ENCODE data around the gene ZBED1. TPM values are rescaled to one million over a fixed set of nuclear protein-coding genes. Genes with fewer than 3 reads are reported as not detected.

ZBED1 gene
- total and polyA plus RNA-seq, 2 experiments from 2014 or later = 16.1 to 43.8 TPM

DNA sequence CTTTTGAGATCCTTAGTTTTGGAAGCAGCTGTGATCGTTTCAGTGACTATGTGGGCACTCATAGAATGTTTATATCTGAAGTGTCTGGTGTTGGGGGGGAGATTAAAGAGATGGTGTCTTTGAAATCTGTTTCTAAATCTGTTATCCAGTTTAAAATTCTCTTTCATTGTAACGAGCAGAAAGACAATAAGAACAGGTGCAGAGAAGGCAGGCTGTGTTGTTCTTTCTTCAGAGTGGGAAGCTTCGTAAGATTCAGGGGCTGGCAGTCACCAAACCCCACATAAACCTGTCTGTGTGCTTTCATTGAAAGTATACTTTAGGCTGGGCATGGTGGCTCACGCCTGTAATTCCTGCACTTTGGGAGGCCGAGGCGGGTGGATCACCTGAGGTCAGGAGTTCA lies 16.3 kb upstream of the ZBED1 start (continued):
- TF ChIP-seq NANOG (IDR thresholded peaks at IDR 0.05; ENCODE audit: borderline replicate concordance) (no peak), JUNB (IDR thresholded peaks at IDR 0.05; ENCODE audit: unreplicated experiment) (no peak), STAT1 (IDR thresholded peaks at IDR 0.05; ENCODE audit: unreplicated experiment) (no peak)

DNA sequence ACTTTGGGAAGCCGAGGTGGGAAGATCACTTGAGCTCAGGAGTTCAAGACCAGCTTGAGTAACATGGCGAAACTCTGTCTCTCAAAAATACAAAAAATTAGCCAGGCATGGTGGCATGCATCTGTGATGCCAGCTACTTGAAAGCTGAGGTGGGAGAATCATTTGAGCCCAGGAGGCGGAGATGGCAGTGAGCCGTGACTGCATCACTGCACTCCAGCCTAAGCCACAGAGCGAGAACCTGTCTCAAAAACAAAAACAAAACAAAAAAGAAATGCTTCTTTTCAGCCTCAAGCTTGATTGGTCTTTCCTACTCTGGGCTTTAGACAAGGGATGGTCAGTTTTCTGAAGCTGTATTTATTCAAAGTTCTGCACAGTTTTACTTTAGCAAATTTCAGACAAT lies 15.8 kb upstream of the ZBED1 start:
- Histone ChIP-seq H3K4me1 (ENCODE audit: insufficient read depth) (peaks cover 3% of the 10 kb centered on the region), H3K4me3 (no peak overlapping the region), H3F3A (replicated peaks; ENCODE audit: low read depth) (no peaks in the 10 kb centered on the region; the same call in 1 of the 2 replicates), H3K4me2 (no peak overlapping the region), H3K79me2 (replicated peaks; ENCODE audit: insufficient read depth) (no peaks in the 10 kb centered on the region), H3K27ac (ENCODE audit: low read depth) (no peak overlapping the region), H3K9me2 (ENCODE audit: insufficient read depth) (0 out of 2 replicates have a peak, but pooled peaks cover 6% of the 10 kb centered on the region), H3K36me3 (ENCODE audit: insufficient read depth) (no peaks in the 10 kb centered on the region), H4K20me1 (replicated peaks; ENCODE audit: insufficient read depth) (no peaks in the 10 kb centered on the region), H2AFZ (no peak overlapping the region), H3K27me3 (ENCODE audit: insufficient read depth) (no peaks in the 10 kb centered on the region)
- H3K4me1 Mint-ChIP-seq = peaks cover 8% of the 10 kb centered on the region
- ATAC-seq (no peak), DNase-seq (ENCODE audit: low spot score) (no peak)
- H3K36me3 Mint-ChIP-seq (ENCODE audit: low read depth) = no peaks in the 10 kb centered on the region
- TF ChIP-seq CREB1 (CRISPR knock-in tag; IDR thresholded peaks at IDR 0.05; ENCODE audit: low read depth) (no peak), ZNF331 (CRISPR knock-in tag; IDR thresholded peaks at IDR 0.05; ENCODE audit: low read depth) (no peak), ZNF114 (CRISPR knock-in tag; IDR thresholded peaks at IDR 0.05) (no peak), JUNB (IDR thresholded peaks at IDR 0.05; ENCODE audit: unreplicated experiment) (no peak), NANOG (IDR thresholded peaks at IDR 0.05; ENCODE audit: borderline replicate concordance) (no peak), EZH2 (IDR thresholded peaks at IDR 0.05; ENCODE audit: low read depth, unreplicated experiment) (no peak), POLR2AphosphoS5 (IDR thresholded peaks at IDR 0.05; ENCODE audit: low read depth) (no peak)
- TF ChIP-seq, protein P1, sequence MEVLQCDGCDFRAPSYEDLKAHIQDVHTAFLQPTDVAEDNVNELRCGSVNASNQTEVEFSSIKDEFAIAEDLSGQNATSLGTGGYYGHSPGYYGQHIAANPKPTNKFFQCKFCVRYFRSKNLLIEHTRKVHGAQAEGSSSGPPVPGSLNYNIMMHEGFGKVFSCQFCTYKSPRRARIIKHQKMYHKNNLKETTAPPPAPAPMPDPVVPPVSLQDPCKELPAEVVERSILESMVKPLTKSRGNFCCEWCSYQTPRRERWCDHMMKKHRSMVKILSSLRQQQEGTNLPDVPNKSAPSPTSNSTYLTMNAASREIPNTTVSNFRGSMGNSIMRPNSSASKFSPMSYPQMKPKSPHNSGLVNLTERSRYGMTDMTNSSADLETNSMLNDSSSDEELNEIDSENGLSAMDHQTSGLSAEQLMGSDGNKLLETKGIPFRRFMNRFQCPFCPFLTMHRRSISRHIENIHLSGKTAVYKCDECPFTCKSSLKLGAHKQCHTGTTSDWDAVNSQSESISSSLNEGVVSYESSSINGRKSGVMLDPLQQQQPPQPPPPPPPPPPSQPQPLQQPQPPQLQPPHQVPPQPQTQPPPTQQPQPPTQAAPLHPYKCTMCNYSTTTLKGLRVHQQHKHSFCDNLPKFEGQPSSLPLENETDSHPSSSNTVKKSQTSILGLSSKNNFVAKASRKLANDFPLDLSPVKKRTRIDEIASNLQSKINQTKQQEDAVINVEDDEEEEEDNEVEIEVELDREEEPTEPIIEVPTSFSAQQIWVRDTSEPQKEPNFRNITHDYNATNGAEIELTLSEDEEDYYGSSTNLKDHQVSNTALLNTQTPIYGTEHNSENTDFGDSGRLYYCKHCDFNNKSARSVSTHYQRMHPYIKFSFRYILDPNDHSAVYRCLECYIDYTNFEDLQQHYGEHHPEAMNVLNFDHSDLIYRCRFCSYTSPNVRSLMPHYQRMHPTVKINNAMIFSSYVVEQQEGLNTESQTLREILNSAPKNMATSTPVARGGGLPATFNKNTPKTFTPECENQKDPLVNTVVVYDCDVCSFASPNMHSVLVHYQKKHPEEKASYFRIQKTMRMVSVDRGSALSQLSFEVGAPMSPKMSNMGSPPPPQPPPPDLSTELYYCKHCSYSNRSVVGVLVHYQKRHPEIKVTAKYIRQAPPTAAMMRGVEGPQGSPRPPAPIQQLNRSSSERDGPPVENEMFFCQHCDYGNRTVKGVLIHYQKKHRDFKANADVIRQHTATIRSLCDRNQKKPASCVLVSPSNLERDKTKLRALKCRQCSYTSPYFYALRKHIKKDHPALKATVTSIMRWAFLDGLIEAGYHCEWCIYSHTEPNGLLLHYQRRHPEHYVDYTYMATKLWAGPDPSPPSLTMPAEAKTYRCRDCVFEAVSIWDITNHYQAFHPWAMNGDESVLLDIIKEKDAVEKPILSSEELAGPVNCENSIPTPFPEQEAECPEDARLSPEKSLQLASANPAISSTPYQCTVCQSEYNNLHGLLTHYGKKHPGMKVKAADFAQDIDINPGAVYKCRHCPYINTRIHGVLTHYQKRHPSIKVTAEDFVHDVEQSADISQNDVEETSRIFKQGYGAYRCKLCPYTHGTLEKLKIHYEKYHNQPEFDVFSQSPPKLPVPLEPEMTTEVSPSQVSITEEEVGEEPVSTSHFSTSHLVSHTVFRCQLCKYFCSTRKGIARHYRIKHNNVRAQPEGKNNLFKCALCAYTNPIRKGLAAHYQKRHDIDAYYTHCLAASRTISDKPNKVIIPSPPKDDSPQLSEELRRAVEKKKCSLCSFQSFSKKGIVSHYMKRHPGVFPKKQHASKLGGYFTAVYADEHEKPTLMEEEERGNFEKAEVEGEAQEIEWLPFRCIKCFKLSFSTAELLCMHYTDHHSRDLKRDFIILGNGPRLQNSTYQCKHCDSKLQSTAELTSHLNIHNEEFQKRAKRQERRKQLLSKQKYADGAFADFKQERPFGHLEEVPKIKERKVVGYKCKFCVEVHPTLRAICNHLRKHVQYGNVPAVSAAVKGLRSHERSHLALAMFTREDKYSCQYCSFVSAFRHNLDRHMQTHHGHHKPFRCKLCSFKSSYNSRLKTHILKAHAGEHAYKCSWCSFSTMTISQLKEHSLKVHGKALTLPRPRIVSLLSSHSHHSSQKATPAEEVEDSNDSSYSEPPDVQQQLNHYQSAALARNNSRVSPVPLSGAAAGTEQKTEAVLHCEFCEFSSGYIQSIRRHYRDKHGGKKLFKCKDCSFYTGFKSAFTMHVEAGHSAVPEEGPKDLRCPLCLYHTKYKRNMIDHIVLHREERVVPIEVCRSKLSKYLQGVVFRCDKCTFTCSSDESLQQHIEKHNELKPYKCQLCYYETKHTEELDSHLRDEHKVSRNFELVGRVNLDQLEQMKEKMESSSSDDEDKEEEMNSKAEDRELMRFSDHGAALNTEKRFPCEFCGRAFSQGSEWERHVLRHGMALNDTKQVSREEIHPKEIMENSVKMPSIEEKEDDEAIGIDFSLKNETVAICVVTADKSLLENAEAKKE (CRISPR knock-in tag; IDR thresholded peaks at IDR 0.05) = no peak
- peaks cover 5% of the 10 kb centered on the region for H3K27me3 Mint-ChIP-seq (ENCODE audit: insufficient read depth, low read depth, poor library complexity)
- H3K4me3 Mint-ChIP-seq = no peak overlapping the region
- H3K9me3 Mint-ChIP-seq = no peaks in the 10 kb centered on the region
- no peak overlapping the region for H3K27ac Mint-ChIP-seq

Data from GM23338 (cell line).